ENCODE data around the gene TXNDC11. TPM values are rescaled to one million over a fixed set of nuclear protein-coding genes. Genes with fewer than 3 reads are reported as not detected.

TXNDC11 gene
- total RNA-seq, 1 donor from 2014 or later, result 99.2 TPM

DNA sequence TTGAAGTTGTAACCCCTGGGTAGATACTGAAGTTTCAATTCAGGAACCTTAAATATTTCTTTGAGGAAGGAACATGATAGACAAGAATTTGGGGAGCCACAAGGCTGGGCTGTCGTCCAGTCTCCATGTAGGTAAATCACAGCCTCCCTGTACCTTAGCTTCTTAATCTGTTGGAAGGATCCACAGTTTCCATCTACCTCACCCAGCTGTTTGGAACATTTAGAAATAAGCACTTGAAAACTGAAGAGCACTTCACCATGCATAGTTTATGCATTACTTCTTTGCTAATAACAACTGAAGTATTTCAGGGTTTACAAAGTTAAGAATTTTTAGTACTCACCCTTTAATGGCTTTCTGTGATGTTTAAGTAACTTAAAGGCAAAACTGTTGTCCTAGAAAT, 17.2 kb downstream of the TXNDC11 start:
- TF ChIP-seq, protein P1, sequence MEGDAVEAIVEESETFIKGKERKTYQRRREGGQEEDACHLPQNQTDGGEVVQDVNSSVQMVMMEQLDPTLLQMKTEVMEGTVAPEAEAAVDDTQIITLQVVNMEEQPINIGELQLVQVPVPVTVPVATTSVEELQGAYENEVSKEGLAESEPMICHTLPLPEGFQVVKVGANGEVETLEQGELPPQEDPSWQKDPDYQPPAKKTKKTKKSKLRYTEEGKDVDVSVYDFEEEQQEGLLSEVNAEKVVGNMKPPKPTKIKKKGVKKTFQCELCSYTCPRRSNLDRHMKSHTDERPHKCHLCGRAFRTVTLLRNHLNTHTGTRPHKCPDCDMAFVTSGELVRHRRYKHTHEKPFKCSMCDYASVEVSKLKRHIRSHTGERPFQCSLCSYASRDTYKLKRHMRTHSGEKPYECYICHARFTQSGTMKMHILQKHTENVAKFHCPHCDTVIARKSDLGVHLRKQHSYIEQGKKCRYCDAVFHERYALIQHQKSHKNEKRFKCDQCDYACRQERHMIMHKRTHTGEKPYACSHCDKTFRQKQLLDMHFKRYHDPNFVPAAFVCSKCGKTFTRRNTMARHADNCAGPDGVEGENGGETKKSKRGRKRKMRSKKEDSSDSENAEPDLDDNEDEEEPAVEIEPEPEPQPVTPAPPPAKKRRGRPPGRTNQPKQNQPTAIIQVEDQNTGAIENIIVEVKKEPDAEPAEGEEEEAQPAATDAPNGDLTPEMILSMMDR (IDR thresholded peaks at IDR 0.05), result no peak
- peak overlapping the region; percentile 38 for H3K27ac ChIP-seq
- intact Hi-C loops (cut with DNase I), result no loop called here
- H3K4me3 ChIP-seq, result no peak overlapping the region
- H3K27me3 ChIP-seq, result no peaks in the 10 kb centered on the region
- ATAC-seq, result peak; percentile 67
- peaks cover 54% of the 10 kb centered on the region for H3K4me1 ChIP-seq
- DNase-seq, result no peak
- H3K36me3 ChIP-seq, result peaks cover 80% of the 10 kb centered on the region
- H3K9me3 ChIP-seq, result no peaks in the 10 kb centered on the region

DNA sequence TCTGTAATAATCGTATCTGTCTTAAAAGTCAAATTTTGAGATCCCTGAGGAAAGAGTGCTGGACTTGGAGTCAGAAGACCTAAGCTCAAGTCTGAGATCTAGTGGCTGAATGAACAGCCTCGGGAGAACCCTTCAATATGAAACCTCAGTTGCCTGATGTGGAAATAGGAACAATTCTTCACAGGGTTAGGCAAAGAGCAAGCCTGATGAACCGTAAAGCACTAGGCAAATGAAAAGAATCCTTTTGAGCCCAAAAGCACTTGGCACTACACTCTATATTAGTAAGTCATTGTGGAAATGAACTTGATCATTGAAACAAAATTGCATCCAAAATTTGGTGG, 20.2 kb downstream of the TXNDC11 start:
- no peaks in the 10 kb centered on the region for H3K27me3 ChIP-seq
- intact Hi-C loops (cut with DNase I), result no loop called here
- H3K4me3 ChIP-seq, result no peak overlapping the region
- no peak for ATAC-seq
- DNase-seq, result no peak
- H3K9me3 ChIP-seq, result no peaks in the 10 kb centered on the region
- peaks cover 29% of the 10 kb centered on the region for H3K4me1 ChIP-seq
- peak overlapping the region; percentile 33 for H3K27ac ChIP-seq
- H3K36me3 ChIP-seq, result peaks cover 77% of the 10 kb centered on the region
- TF ChIP-seq, protein P1 (IDR thresholded peaks at IDR 0.05), result no peak

DNA sequence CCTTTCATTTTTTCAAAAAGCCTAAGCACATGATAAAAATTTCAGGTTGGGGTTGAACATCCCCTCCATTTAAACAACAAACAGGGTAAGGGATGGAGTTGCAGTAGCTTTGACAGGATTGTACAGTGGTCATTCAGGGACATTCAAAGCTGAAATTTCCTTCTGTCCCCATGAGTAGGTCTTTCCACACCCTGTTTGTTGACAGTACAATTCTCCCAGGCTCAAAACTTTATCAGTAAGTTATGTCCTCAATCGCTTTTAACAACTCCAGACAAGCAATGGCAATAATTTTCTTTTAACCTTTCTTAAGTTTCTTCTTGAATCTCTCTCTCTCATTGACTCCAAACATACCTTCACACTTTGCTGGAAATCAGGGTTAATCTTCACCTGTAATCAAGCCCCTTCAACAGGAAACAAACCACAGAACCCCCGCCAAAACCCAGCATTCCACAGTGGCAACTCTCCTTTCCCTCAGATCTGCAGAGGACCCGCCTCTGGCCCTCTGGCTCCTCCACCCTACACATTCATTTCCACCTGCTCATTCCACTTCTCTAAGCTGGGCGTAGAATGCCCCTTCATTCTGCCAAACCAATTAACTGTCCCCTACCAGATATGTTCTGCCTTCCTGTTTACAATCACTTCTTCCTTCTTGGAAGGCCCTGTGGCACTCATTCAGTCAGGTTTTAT, 20.7 kb downstream of the TXNDC11 start:
- H3K4me3 ChIP-seq, result no peak overlapping the region
- H3K27me3 ChIP-seq, result no peaks in the 10 kb centered on the region
- peaks cover 26% of the 10 kb centered on the region for H3K4me1 ChIP-seq
- peaks cover 77% of the 10 kb centered on the region for H3K36me3 ChIP-seq
- DNase-seq (no peak), ATAC-seq (peak; percentile 69)
- TF ChIP-seq, protein P1 (IDR thresholded peaks at IDR 0.05), result no peak
- no peaks in the 10 kb centered on the region for H3K9me3 ChIP-seq
- H3K27ac ChIP-seq, result peak overlapping the region; percentile 33
- intact Hi-C loops (cut with DNase I), result no loop called here

DNA sequence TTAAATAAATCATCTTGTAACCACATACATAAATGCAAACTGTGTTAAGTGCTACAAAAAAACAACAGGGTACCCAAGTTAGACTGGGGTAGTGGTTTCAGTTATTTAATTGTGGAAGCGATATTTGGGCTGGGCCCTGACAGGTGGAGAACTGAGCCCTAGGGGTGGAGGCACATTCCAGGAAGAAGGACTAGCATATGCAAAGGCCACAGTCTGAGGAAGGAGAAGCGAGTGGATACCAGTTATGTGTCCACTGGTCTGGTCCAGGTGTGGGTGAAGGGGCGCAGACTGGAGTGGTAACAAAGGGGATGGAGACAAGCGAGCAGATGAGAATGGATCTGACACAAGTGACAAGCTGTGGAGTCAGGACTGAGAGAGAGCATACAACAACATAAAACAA, 22.9 kb downstream of the TXNDC11 start:
- Histone ChIP-seq H3K4me3 (no peak overlapping the region), H3K36me3 (peaks cover 72% of the 10 kb centered on the region), H3K27me3 (no peaks in the 10 kb centered on the region), H3K27ac (no peak overlapping the region), H3K4me1 (peaks cover 27% of the 10 kb centered on the region), H3K9me3 (no peaks in the 10 kb centered on the region)
- DNase-seq, result no peak
- TF ChIP-seq, protein P1 (IDR thresholded peaks at IDR 0.05), result no peak
- intact Hi-C loops (cut with DNase I), result loop anchor here (10.0 kb wide), 1 partner anchor 185 kb away; no protein-coding TSS in a partner anchor
- ATAC-seq, result no peak

DNA sequence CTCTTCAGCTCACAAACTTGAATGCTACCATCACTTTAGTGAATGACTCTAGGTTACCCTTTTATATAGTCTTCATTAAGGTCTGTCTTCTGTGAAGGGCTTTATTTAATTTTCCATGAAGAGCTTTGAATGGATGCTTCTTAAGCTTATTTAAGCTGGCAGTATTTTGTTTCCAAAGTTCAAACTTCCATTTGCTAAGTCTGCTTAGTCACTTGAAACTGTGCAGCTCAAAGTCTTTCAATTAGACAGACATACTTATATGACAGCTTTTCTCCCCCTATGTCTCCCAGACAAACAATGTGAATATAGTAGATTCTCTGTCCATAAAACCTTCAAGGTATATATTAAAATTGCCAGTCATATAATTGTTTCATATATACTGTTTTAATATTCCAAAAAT, 23.5 kb downstream of the TXNDC11 start:
- no peaks in the 10 kb centered on the region for H3K27me3 ChIP-seq
- H3K4me1 ChIP-seq, result peaks cover 24% of the 10 kb centered on the region
- DNase-seq, result no peak
- intact Hi-C loops (cut with DNase I), result loop anchor here (10.0 kb wide), 1 partner anchor 184 kb away; no protein-coding TSS in a partner anchor
- TF ChIP-seq, protein P1 (IDR thresholded peaks at IDR 0.05), result no peak
- no peak overlapping the region for H3K27ac ChIP-seq
- no peak for ATAC-seq
- H3K9me3 ChIP-seq, result no peaks in the 10 kb centered on the region
- H3K36me3 ChIP-seq, result peaks cover 69% of the 10 kb centered on the region
- H3K4me3 ChIP-seq, result no peak overlapping the region

Measured in upper lobe of right lung (tissue), 1 donor.